ENCODE results near the gene ROBO2.

ROBO2 gene

DNA sequence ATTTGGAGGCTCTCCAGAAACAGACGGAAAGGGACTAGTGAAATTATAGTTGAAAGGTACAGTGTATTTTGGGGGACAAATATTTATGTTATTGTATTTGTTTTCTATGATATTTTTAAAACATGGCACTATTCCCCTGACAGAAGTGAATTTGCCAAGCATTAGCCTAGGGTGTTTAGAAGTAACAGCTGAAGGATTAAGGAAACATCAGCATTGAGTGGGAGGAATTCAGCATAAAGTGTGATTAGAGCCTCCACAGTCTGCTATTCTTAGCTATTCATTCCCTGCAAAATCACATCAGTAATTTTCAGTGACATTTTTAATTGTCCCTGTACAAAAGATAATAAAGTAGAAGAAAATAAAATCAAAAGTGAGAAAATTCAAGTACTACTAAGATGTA lies 231.4 kb downstream of the ROBO2 start:
- no peak for DNase-seq

GRCh38 chr3:77271711-77272110 lies 231.8 kb downstream of the ROBO2 start:
- DNase-seq, result no peak

DNA sequence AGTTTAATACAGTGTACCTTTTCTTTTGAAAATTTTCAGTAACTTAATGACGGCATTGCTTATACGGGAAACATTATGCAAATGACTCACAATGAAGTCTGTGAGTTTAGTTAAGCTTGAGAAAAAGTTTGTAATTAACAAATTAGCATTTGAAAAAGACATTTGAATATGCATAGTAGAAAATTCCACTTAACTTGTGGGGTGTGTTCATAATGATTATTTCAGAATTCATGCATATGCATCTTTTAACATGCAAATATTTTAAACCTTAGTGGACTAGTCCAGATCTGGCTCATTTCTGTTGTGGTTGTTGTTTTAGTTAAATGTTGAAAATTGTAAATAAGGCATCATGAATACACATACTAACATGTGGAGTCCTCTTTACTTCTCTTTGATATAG lies 239.4 kb downstream of the ROBO2 start:
- DNase-seq, result no peak

- no peak for DNase-seq
Measured at GRCh38 chr3:77281721-77282120, 241.8 kb downstream of the ROBO2 start.

- no peak for DNase-seq
Measured at GRCh38 chr3:77283108-77283507, 243.2 kb downstream of the ROBO2 start.

DNA sequence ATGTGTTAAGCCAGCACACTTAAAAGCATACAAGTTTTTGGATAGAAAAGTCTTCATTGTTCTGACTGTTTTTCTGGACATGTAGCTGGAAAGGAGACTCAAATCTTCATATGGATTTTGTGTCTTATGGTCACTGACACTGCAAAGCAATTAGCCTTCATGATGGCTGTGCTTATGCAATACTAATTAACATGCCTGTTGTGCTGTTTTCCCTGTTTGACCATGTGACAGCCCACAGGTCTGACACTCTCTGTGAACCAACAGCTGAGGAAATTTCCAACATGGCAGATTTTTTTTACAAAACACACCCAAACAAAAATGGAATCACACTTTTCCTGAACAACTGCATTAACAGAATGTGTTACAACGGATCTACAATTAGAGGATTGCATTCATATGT lies 248.4 kb downstream of the ROBO2 start:
- no peak for DNase-seq

- no peak for DNase-seq
Measured at GRCh38 chr3:77296527-77296926, 256.6 kb downstream of the ROBO2 start.

- DNase-seq, result no peak
Measured at GRCh38 chr3:77298417-77298816, 258.5 kb downstream of the ROBO2 start.

DNA sequence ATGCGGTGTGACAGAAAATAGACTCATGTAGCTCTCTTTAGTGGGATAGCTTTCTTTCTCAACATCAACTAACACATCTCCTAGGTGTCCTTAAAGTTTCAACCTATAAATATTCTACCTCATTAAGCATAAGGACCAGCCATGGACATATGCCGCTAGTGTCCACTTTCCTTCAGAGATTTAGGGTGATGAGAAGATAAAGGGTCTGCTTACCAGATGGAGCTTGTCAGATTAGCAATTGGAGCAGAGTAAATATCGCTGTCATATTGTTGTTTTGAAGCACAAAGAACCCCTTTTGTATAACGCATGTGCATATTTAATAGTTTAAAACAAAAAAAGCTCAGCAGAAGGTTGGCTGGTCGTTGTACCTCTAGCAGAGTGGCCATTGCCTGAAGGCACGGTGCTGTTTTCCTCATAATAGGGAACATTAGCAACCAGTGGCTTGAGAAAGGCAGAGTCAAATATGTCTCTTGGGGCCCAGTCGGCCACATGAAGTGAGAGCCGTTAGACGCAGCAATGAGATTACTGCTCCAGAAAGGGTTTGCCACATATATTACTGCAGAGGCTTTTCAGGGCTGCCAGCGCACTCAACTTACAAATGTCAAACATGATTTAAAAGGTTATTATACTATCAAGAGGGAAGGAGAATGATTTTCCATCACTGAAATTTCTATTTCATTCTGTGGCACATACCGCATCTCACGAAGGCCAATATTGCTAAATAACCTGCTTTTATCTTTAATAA lies 264.2 kb downstream of the ROBO2 start:
- peak; percentile 82 for DNase-seq

- DNase-seq, result peak; percentile 60
Measured at GRCh38 chr3:77304700-77305021, 264.8 kb downstream of the ROBO2 start.

- DNase-seq, result no peak
Measured at GRCh38 chr3:77309460-77309859, 269.6 kb downstream of the ROBO2 start.

DNA sequence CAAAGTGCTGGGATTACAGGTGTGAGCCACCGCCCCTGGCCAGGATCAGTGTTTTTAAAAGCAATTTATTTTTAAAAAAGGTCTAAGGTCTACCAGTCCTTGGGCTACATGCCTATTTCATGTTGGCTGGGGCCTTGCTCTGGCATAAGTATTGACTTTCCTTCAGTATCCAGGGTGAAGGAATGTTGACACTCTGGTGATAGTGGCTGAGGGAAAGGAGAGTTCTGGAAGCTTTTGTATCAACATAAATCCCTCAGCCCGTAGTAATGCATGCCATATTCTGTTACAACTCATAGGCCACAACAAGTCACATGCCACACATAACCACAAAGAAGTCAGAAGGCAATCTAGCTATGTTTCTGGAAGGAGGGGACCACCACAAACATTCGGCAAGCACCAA lies 273.9 kb downstream of the ROBO2 start:
- DNase-seq, result no peak

- DNase-seq, result no peak
Measured at GRCh38 chr3:77319711-77320110, 279.8 kb downstream of the ROBO2 start.

DNA sequence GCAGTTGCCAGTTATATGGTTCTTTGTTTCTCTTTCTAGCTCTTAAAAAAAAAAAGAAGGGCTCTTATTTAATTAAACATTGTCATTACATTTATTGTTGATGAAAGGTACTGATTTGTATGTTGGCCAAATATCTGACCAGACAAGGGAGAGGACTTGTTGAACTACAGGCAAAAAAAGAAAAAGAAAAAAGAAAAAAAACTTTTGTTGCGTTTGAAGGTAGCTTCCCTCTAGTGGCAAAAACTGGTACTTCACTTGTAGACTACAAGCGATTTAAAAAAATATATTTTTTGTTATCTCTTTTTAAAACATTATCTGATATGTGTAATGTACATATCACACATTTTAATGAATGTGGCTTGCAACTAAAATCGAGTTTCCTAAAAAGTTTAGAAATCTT lies 280.6 kb downstream of the ROBO2 start:
- no peak for DNase-seq

DNA sequence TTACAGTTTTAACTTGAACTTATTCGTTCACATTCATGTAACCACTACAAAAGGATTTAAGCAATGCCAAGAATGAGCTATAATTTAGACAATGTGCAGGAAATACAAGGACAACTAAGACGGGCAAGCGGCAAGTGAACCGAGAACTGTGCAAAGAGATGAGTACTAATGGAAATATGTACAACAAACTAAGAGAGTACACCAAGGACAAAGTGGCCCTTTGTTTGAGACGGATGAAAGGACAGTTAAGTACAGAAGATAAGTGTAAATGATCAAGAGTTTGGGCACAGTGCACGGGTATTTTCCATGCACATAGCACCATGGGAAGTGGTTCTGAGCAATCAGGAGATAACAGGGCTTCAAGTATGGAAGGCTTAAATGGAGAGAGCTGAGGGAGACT lies 281.7 kb downstream of the ROBO2 start:
- DNase-seq, result no peak

DNA sequence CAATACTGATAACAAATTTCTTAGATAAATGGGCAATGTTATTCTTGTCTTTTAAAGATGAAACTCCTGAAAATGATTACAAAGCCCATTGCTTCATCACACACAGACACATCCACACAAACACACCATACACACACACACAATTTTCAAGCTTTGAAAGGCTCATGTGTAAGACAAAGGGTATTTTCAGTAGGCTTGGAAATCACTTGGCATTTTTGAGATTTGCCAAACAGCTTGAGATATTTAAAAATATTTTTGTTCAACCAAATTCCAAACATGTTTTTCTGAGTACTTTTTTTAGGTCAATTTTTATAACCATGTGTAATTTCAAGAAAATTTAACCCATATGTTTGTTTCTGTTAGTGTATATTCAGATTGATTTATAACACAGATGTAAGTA lies 283.7 kb downstream of the ROBO2 start:
- DNase-seq, result no peak

DNA sequence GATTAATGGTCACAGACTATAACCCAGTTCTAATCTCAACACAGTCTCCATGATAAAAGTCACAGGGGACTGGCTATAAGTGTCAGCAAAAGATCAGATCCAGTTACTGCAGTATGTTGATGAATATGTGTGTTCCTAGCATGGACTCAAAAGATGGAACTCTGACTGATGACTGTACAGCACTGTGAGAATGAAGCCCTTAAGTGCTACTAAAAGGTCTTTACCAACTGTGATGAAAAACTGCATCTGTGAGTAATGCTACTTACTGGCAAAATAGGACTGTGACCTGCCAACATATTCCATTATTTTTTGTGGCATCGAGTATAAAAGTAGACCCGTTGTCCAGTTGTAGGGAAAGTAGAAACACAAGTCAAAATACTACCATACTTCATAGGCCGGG lies 284.2 kb downstream of the ROBO2 start:
- no peak for DNase-seq

GRCh38 chr3:77325280-77325679 lies 285.4 kb downstream of the ROBO2 start:
- no peak for DNase-seq

DNA sequence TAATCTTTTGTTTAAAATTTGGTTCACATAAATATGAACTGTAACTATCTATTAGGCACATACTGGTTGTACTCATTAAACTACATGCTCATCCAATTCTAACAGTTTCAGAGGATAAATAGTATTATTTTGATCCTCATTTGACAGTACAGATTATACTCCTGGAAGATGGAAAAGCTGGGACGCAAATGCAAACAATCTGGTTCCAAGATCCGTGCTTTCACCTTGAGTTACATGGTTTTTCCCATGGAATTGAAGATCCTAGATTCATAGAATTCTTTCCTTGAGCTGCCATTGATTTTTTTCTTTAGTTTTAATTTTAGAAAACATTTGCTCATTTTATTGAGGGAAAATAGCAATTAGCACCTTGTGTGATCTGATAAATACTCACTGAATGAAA lies 285.8 kb downstream of the ROBO2 start:
- DNase-seq, result no peak

- no peak for DNase-seq
Measured at GRCh38 chr3:77326586-77326985, 286.7 kb downstream of the ROBO2 start.

- no peak for DNase-seq
Measured at GRCh38 chr3:77328690-77329089, 288.8 kb downstream of the ROBO2 start.

GRCh38 chr3:77329116-77329515 lies 289.2 kb downstream of the ROBO2 start:
- no peak for DNase-seq

GRCh38 chr3:77338195-77338594 lies 298.3 kb downstream of the ROBO2 start:
- DNase-seq, result no peak

DNA sequence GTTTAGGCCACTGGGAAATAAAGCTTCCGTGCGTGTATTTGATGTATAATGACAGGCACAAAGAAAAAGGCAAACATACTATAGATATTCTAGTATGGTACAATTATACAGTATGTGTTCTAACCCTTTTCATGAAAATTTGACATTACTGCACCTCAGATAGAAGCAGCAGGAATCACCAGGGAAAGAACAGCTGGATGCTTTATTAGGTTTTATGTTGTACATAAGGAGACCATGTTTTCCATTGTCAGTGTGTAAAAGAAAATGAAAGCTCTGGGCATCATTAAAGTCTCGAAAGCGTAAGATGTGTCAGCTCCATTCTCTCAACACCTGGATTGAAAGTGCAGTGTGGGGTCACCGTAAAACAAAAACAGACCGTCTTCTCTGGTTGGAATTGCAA lies 302.1 kb downstream of the ROBO2 start:
- no peak for DNase-seq

DNA sequence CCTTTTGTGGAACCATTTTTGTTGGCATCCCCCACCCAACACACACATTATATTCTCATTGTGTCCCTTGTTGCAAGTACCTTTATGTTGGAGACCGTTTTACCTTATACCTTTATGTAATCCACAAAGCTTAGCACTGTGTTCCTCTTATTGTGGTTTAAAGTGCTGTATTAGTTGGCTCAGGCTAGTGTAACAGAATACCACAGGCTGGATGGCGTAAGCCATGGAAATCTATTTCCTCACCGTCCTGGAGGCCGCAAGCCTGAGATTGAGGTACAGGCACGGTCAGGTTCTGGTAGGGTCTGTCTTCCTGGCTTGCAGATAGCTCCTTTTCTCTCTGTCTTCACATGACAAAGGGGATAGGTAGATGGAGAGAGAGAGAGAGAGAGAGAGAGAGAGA lies 302.8 kb downstream of the ROBO2 start:
- no peak for DNase-seq

- no peak for DNase-seq
Measured at GRCh38 chr3:77345009-77345408, 305.1 kb downstream of the ROBO2 start.
